Loucy (cell line): ENCODE results near the gene SOS1.

ENCODE experiments used
- H2AFZ ChIP-seq: fragments of 200-600 bp; sonication (generic); 2 replicates; pipeline ENCODE4 v1.6.0; 2016; ENCODE audit warnings: antibody characterized with exemption, mild to moderate bottlenecking, low read length, moderate library complexity
- H3F3A ChIP-seq: fragments of 200-600 bp; 2 replicates; pipeline ENCODE4 v1.6.0; 2016; ENCODE audit warnings: antibody characterized with exemption, low read depth, mild to moderate bottlenecking
- H3K27me3 ChIP-seq: fragments of 200-600 bp; sonication (generic); 2 replicates; pipeline ENCODE4 v1.6.1; 2014; ENCODE audit warnings: low read length, mild to moderate bottlenecking; ENCODE audit not compliant: insufficient read depth, poor library complexity, severe bottlenecking
- H3K36me3 ChIP-seq: fragments of 200-600 bp; sonication (generic); 2 replicates; pipeline ENCODE4 v1.6.1; 2016; ENCODE audit warnings: low read length; ENCODE audit not compliant: insufficient read depth
- H3K4me1 ChIP-seq: fragments of 200-600 bp; sonication (generic); 2 replicates; pipeline ENCODE4 v1.5.1; 2014; ENCODE audit warnings: low read length, mild to moderate bottlenecking; ENCODE audit not compliant: insufficient read depth, poor library complexity, severe bottlenecking
- H3K4me2 ChIP-seq: fragments of 200-600 bp; sonication (generic); 2 replicates; pipeline ENCODE4 v1.6.0; 2014; ENCODE audit warnings: antibody characterized with exemption, low read length, low read depth, mild to moderate bottlenecking; ENCODE audit not compliant: poor library complexity, severe bottlenecking
- H3K4me3 ChIP-seq: fragments of 200-600 bp; sonication (generic); 2 replicates; pipeline ENCODE4 v1.5.1; 2014; ENCODE audit warnings: low read length, mild to moderate bottlenecking, mixed read lengths; ENCODE audit not compliant: poor library complexity, severe bottlenecking
- H3K79me2 ChIP-seq: fragments of 200-600 bp; sonication (generic); 2 replicates; pipeline ENCODE4 v1.6.1; 2014; ENCODE audit warnings: low read length; ENCODE audit not compliant: insufficient read depth
- H3K9ac ChIP-seq: fragments of 200-600 bp; sonication (generic); 2 replicates; pipeline ENCODE4 v1.6.0; 2014; ENCODE audit warnings: mild to moderate bottlenecking, low read depth, low read length, moderate library complexity; ENCODE audit not compliant: poor library complexity, severe bottlenecking
- H3K9me2 ChIP-seq: fragments of 200-600 bp; sonication (generic); replicated peaks from 2 replicates; pipeline ENCODE4 v1.6.1; 2016; ENCODE audit warnings: low read depth, low read length, mixed read lengths
- H3K9me3 ChIP-seq: fragments of 200-600 bp; sonication (generic); 2 replicates; pipeline ENCODE4 v1.6.1; 2014; ENCODE audit warnings: mild to moderate bottlenecking, antibody characterized with exemption, low read length, low read depth; ENCODE audit not compliant: insufficient read depth
- H4K20me1 ChIP-seq: fragments of 200-600 bp; sonication (generic); 2 replicates; pipeline ENCODE4 v1.6.0; 2014; ENCODE audit warnings: antibody characterized with exemption, low read length, mild to moderate bottlenecking; ENCODE audit not compliant: insufficient read depth, poor library complexity, severe bottlenecking
- EZH2phosphoT487 ChIP-seq: fragments of 200-600 bp; IDR thresholded peaks from 2 replicates; pipeline ENCODE4 v1.6.1; 2018; ENCODE audit warnings: antibody characterized with exemption, mild to moderate bottlenecking, moderate library complexity, borderline replicate concordance
- TF ChIP-seq, protein P1 (sequence below): fragments of 200-600 bp; sonication (generic); conservative IDR thresholded peaks from 2 replicates; pipeline ENCODE4 v1.5.1; 2014; ENCODE audit warnings: mild to moderate bottlenecking, antibody characterized with exemption, low read length

Gene SOS1

DNA sequence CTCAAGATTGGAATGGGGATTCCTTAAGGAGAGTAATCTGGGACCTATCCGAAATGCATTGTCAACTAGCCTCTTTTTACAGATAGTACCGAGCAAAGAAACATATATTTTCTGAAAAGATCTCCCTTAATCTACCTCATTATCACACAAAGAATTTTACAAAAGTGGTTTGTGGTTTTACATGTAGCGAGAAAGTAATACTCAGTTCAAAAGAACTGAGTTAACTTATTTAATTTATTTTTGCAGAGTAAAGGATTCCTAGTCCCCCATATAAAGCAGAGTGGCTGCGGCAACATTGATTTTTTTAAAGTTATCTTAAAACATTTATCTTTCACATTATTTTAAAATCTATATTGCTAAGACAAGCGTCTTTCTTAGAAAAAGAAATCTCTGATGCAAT is 15.9 kb upstream of the SOS1 start:
- Histone ChIP-seq H3K4me3 (no peak overlapping the region), H2AFZ (no peak overlapping the region), H3K27me3 (no peaks in the 10 kb centered on the region), H3K79me2 (no peaks in the 10 kb centered on the region), H3K4me1 (peaks cover 19% of the 10 kb centered on the region), H4K20me1 (no peaks in the 10 kb centered on the region), H3K4me2 (peak overlapping the region; percentile 44), H3K36me3 (no peaks in the 10 kb centered on the region), H3K9me3 (no peaks in the 10 kb centered on the region), H3F3A (peaks cover 3% of the 10 kb centered on the region; the same call in 1 of the 2 replicates), H3K9ac (no peak overlapping the region), H3K9me2 (no peaks in the 10 kb centered on the region)
- no peak for TF ChIP-seq EZH2phosphoT487
- TF ChIP-seq, protein P1, sequence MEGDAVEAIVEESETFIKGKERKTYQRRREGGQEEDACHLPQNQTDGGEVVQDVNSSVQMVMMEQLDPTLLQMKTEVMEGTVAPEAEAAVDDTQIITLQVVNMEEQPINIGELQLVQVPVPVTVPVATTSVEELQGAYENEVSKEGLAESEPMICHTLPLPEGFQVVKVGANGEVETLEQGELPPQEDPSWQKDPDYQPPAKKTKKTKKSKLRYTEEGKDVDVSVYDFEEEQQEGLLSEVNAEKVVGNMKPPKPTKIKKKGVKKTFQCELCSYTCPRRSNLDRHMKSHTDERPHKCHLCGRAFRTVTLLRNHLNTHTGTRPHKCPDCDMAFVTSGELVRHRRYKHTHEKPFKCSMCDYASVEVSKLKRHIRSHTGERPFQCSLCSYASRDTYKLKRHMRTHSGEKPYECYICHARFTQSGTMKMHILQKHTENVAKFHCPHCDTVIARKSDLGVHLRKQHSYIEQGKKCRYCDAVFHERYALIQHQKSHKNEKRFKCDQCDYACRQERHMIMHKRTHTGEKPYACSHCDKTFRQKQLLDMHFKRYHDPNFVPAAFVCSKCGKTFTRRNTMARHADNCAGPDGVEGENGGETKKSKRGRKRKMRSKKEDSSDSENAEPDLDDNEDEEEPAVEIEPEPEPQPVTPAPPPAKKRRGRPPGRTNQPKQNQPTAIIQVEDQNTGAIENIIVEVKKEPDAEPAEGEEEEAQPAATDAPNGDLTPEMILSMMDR = no peak

DNA sequence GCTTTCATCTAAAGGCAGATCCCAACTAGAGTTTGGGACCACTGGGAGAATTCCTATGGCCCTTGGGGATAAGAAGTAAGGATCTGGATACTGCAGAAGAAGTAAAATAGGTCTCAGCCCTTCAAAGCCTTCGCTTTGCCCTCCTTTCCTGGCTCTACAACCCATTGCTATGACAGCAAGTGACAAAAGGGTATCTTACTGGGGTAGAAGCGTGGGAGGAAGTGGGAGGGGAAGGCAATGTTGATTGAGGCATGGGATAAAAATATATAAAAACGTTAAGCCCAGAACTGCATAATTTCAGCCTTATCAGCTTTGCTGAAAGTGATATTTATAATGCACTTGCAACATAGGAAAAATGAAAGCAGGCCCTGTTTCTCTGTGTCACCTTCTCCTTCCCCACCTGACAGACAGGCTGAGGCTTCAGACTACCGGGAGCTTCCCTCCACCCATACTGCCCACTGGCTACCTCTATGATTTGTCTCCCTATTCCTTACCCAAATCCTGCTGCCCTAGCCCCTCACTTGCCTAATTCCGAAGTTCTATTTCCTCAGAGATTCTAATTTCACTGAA is 14.9 kb upstream of the SOS1 start:
- no peak overlapping the region for H3K4me3 ChIP-seq

DNA sequence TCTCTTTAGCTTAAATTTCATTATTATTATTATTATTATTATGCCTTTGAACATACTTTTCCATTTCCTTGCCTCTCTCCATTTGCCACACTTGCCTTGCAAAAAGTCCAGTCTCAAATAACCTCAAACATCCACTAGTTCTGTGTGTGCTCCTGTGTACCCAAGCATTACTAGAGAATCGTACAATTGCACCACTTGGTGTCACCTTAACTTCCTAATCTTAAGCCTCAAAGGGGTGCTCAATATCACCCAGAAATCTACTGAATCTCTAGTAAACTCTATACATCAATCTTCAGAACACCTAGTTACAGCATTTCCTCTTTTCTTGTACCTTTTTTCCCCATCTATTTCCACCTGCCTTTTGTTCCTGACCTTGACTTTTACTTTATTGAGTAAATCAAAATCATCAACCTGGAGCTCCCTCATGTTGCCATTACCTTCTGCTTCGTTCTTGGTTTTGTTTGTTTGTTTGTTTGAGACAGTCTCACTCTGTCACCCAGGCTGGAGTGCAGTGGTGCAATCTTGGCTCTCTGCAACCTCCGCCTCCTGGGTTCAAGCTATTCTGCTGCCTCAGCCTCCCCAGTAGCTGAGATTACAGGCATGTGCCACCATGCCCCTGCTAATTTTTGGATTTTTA is 12.5 kb upstream of the SOS1 start:
- no peaks in the 10 kb centered on the region for H3K27me3 ChIP-seq
- H3F3A ChIP-seq = peaks cover 3% of the 10 kb centered on the region; the same call in 1 of the 2 replicates
- H3K4me2 ChIP-seq = no peak overlapping the region
- no peaks in the 10 kb centered on the region for H3K36me3 ChIP-seq
- peaks cover 16% of the 10 kb centered on the region for H3K4me1 ChIP-seq
- no peak overlapping the region for H2AFZ ChIP-seq
- H4K20me1 ChIP-seq = no peaks in the 10 kb centered on the region
- TF ChIP-seq, protein P1 = no peak
- TF ChIP-seq EZH2phosphoT487 = no peak
- no peaks in the 10 kb centered on the region for H3K9me2 ChIP-seq
- H3K9me3 ChIP-seq = no peaks in the 10 kb centered on the region
- no peak overlapping the region for H3K4me3 ChIP-seq
- H3K79me2 ChIP-seq = no peaks in the 10 kb centered on the region
- H3K9ac ChIP-seq = no peak overlapping the region

More for the DNA sequence above, 14.9 kb upstream of the SOS1 start:
- Histone ChIP-seq H3K36me3 (no peaks in the 10 kb centered on the region), H3F3A (peaks cover 3% of the 10 kb centered on the region; the same call in 1 of the 2 replicates), H3K27me3 (no peaks in the 10 kb centered on the region), H3K4me1 (peaks cover 19% of the 10 kb centered on the region), H3K4me2 (peak overlapping the region; percentile 33), H4K20me1 (no peaks in the 10 kb centered on the region), H3K79me2 (no peaks in the 10 kb centered on the region), H3K9me2 (no peaks in the 10 kb centered on the region), H3K9me3 (no peaks in the 10 kb centered on the region), H3K9ac (no peak overlapping the region), H2AFZ (peak overlapping the region; percentile 74)
- no peak for TF ChIP-seq EZH2phosphoT487
- TF ChIP-seq, protein P1 = no peak
